GM23338 (cell line): Measurements from ENCODE around the gene NCOA1. TPM values are rescaled to one million over a fixed set of nuclear protein-coding genes. Genes with fewer than 3 reads are reported as not detected.

Experiments
- ATAC-seq: fragments of 200-7000 bp; cut with Tn5 transposase; 3 replicates; pipeline ENCODE4 v1.9.1; 2020
- DNase-seq: peaks from one replicate; pipeline ENCODE4 v3.0.0-alpha.2; 2015; ENCODE audit warnings: low spot score
- H2AFZ ChIP-seq: fragments of 200-600 bp; sonication (generic); 2 replicates; pipeline ENCODE4 v1.8.0; 2016; ENCODE audit warnings: antibody characterized with exemption, mild to moderate bottlenecking, moderate library complexity
- H3F3A ChIP-seq: fragments of 200-600 bp; sonication (generic); replicated peaks from 2 replicates; pipeline ENCODE4 v1.8.0; 2017; ENCODE audit warnings: antibody characterized with exemption, mixed run types, low read depth
- H3K27ac ChIP-seq: fragments of 200-600 bp; sonication (generic); 2 replicates; pipeline ENCODE4 v1.6.1; 2016; ENCODE audit warnings: low read depth
- H3K27me3 ChIP-seq: fragments of 200-600 bp; sonication (generic); 2 replicates; pipeline ENCODE4 v1.8.0; 2016; ENCODE audit warnings: mild to moderate bottlenecking, mixed run types, moderate library complexity; ENCODE audit not compliant: insufficient read depth
- H3K36me3 ChIP-seq: fragments of 200-600 bp; sonication (generic); 2 replicates; pipeline ENCODE4 v1.8.0; 2016; ENCODE audit warnings: mild to moderate bottlenecking; ENCODE audit not compliant: insufficient read depth
- H3K4me1 ChIP-seq: fragments of 200-600 bp; sonication (generic); 2 replicates; pipeline ENCODE4 v1.8.0; 2016; ENCODE audit warnings: mild to moderate bottlenecking, moderate library complexity; ENCODE audit not compliant: insufficient read depth
- H3K4me2 ChIP-seq: fragments of 200-600 bp; sonication (generic); 2 replicates; pipeline ENCODE4 v1.7.1; 2017; ENCODE audit warnings: mixed run types
- H3K4me3 ChIP-seq: fragments of 200-600 bp; sonication (generic); 2 replicates; pipeline ENCODE4 v1.6.1; 2016; ENCODE audit warnings: mixed run types
- H3K79me2 ChIP-seq: fragments of 200-600 bp; sonication (generic); replicated peaks from 2 replicates; pipeline ENCODE4 v1.8.0; 2017; ENCODE audit warnings: mild to moderate bottlenecking; ENCODE audit not compliant: insufficient read depth
- H3K9me2 ChIP-seq: fragments of 200-600 bp; sonication (generic); 2 replicates; pipeline ENCODE4 v1.8.0; 2017; ENCODE audit not compliant: insufficient read depth
- H4K20me1 ChIP-seq: fragments of 200-600 bp; sonication (generic); replicated peaks from 2 replicates; pipeline ENCODE4 v1.8.0; 2017; ENCODE audit warnings: mild to moderate bottlenecking; ENCODE audit not compliant: insufficient read depth
- H3K27ac Mint-ChIP-seq: 2 replicates; pipeline ENCODE4 v1.8.0; 2020; ENCODE audit warnings: inconsistent platforms, mild to moderate bottlenecking, moderate library complexity, mixed read lengths
- H3K27me3 Mint-ChIP-seq: 3 replicates; pipeline ENCODE4 v1.8.0; 2022; ENCODE audit warnings: low read depth, mild to moderate bottlenecking, moderate library complexity, mixed read lengths, inconsistent platforms; ENCODE audit not compliant: insufficient read depth, poor library complexity
- H3K36me3 Mint-ChIP-seq: 3 replicates; pipeline ENCODE4 v1.8.0; 2021; ENCODE audit warnings: low read depth, mild to moderate bottlenecking, inconsistent platforms, moderate library complexity, mixed read lengths
- H3K4me1 Mint-ChIP-seq: 3 replicates; pipeline ENCODE4 v1.8.0; 2020; ENCODE audit warnings: mild to moderate bottlenecking, inconsistent platforms, mixed read lengths
- H3K4me3 Mint-ChIP-seq: 3 replicates; pipeline ENCODE4 v1.8.0; 2021; ENCODE audit warnings: moderate library complexity, mild to moderate bottlenecking, inconsistent platforms, mixed read lengths
- H3K9me3 Mint-ChIP-seq: 3 replicates; pipeline ENCODE4 v1.8.0; 2020; ENCODE audit warnings: moderate library complexity, mild to moderate bottlenecking, inconsistent platforms, mixed read lengths
- REST ChIP-seq: IDR thresholded peaks from one replicate; pipeline ENCODE4 v1.6.1; 2018; ENCODE audit warnings: antibody characterized with exemption; ENCODE audit not compliant: unreplicated experiment
- ZNF331 ChIP-seq: fragments of 250-450 bp; sonication (Bioruptor Pico); IDR thresholded peaks from 2 replicates; pipeline ENCODE4 v1.5.0; 2020; ENCODE audit warnings: low read depth, mild to moderate bottlenecking, moderate library complexity
- polyA plus RNA-seq: library from polyadenylated mRNA; unstranded; fragments of >200 nt; fragmentation: Nextera tagmentation; extraction: Ambion mirVana; gene quantifications from 2 replicates; pipeline ENCODE4 v1.2.1, GENCODE V29; 2016
- total RNA-seq: library from RNA; depleted of rRNA; stranded (reverse); fragments of >200 nt; shearing (Covaris generic); gene quantifications from 2 replicates; pipeline ENCODE4 v1.2.3, GENCODE V29; 2014
- TF ChIP-seq, protein P1 (sequence below): fragments of 250-450 bp; sonication (Bioruptor Pico); IDR thresholded peaks from 2 replicates; pipeline ENCODE4 v1.5.0; 2020; ENCODE audit warnings: mild to moderate bottlenecking, moderate library complexity

Gene NCOA1
- total and polyA plus RNA-seq, 2 experiments from 2014 or later: 7.1 to 15.1 TPM

DNA sequence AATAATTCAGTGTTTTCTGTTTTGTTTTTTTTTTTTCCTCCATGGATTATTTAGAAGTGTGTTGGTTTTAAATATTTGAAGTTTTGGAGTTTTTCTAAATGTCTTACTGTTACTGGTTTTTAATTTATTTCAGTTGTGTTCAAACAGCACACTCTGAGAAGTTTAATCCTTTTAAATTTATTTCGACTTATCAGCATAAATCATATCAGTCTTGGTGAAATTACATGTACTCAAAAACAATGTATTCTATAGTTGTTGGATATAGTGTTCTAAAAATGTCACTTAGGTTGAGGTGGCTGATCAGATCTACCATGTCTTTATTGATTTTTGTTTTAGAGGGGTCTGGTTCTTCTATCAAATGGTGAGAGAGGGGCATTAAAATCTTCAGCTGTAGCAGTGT, 134.7 kb downstream of the NCOA1 start:
- TF ChIP-seq REST (no peak), ZNF331 (CRISPR knock-in tag) (no peak)
- TF ChIP-seq, protein P1, sequence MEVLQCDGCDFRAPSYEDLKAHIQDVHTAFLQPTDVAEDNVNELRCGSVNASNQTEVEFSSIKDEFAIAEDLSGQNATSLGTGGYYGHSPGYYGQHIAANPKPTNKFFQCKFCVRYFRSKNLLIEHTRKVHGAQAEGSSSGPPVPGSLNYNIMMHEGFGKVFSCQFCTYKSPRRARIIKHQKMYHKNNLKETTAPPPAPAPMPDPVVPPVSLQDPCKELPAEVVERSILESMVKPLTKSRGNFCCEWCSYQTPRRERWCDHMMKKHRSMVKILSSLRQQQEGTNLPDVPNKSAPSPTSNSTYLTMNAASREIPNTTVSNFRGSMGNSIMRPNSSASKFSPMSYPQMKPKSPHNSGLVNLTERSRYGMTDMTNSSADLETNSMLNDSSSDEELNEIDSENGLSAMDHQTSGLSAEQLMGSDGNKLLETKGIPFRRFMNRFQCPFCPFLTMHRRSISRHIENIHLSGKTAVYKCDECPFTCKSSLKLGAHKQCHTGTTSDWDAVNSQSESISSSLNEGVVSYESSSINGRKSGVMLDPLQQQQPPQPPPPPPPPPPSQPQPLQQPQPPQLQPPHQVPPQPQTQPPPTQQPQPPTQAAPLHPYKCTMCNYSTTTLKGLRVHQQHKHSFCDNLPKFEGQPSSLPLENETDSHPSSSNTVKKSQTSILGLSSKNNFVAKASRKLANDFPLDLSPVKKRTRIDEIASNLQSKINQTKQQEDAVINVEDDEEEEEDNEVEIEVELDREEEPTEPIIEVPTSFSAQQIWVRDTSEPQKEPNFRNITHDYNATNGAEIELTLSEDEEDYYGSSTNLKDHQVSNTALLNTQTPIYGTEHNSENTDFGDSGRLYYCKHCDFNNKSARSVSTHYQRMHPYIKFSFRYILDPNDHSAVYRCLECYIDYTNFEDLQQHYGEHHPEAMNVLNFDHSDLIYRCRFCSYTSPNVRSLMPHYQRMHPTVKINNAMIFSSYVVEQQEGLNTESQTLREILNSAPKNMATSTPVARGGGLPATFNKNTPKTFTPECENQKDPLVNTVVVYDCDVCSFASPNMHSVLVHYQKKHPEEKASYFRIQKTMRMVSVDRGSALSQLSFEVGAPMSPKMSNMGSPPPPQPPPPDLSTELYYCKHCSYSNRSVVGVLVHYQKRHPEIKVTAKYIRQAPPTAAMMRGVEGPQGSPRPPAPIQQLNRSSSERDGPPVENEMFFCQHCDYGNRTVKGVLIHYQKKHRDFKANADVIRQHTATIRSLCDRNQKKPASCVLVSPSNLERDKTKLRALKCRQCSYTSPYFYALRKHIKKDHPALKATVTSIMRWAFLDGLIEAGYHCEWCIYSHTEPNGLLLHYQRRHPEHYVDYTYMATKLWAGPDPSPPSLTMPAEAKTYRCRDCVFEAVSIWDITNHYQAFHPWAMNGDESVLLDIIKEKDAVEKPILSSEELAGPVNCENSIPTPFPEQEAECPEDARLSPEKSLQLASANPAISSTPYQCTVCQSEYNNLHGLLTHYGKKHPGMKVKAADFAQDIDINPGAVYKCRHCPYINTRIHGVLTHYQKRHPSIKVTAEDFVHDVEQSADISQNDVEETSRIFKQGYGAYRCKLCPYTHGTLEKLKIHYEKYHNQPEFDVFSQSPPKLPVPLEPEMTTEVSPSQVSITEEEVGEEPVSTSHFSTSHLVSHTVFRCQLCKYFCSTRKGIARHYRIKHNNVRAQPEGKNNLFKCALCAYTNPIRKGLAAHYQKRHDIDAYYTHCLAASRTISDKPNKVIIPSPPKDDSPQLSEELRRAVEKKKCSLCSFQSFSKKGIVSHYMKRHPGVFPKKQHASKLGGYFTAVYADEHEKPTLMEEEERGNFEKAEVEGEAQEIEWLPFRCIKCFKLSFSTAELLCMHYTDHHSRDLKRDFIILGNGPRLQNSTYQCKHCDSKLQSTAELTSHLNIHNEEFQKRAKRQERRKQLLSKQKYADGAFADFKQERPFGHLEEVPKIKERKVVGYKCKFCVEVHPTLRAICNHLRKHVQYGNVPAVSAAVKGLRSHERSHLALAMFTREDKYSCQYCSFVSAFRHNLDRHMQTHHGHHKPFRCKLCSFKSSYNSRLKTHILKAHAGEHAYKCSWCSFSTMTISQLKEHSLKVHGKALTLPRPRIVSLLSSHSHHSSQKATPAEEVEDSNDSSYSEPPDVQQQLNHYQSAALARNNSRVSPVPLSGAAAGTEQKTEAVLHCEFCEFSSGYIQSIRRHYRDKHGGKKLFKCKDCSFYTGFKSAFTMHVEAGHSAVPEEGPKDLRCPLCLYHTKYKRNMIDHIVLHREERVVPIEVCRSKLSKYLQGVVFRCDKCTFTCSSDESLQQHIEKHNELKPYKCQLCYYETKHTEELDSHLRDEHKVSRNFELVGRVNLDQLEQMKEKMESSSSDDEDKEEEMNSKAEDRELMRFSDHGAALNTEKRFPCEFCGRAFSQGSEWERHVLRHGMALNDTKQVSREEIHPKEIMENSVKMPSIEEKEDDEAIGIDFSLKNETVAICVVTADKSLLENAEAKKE (CRISPR knock-in tag): no peak
- no peaks in the 10 kb centered on the region for H3K36me3 Mint-ChIP-seq
- ATAC-seq: no peak

More for the DNA sequence above, 134.7 kb downstream of the NCOA1 start:
- Mint-ChIP-seq H3K4me3 (no peak overlapping the region), H3K27me3 (no peaks in the 10 kb centered on the region), H3K4me1 (peaks cover 5% of the 10 kb centered on the region; the same call in 2 of the 3 replicates), H3K27ac (no peak overlapping the region), H3K9me3 (no peaks in the 10 kb centered on the region)
- Histone ChIP-seq H3K27ac (no peak overlapping the region), H3K4me3 (no peak overlapping the region), H4K20me1 (no peaks in the 10 kb centered on the region), H3K4me1 (no peaks in the 10 kb centered on the region), H3K79me2 (no peaks in the 10 kb centered on the region), H3K27me3 (no peaks in the 10 kb centered on the region), H3K9me2 (peaks cover 4% of the 10 kb centered on the region; the same call in 1 of the 2 replicates), H3F3A (no peaks in the 10 kb centered on the region), H2AFZ (no peak overlapping the region), H3K36me3 (no peaks in the 10 kb centered on the region), H3K4me2 (no peak overlapping the region)
- no peak for DNase-seq
